Muscle layer of colon (tissue), 2 donors: Measurements from ENCODE around the gene ZMIZ2.
A peak's percentile ranks its signal among the peaks of the same experiment; 100 is the strongest.

Experiments used
- H3K27ac ChIP-seq: one replicate; pipeline ENCODE4 v1.7.0; 2013; ENCODE audit warnings: low read depth, mild to moderate bottlenecking, low read length, moderate library complexity
- H3K27me3 ChIP-seq, 2 donors: one replicate each; pipeline ENCODE4 v1.7.0; 2013; ENCODE audit warnings: low read length in 2 of 2, mild to moderate bottlenecking in 2 of 2; ENCODE audit not compliant: insufficient read depth in 2 of 2, control insufficient read depth in 1 of 2
- H3K36me3 ChIP-seq: one replicate; pipeline ENCODE4 v1.7.0; 2013; ENCODE audit warnings: mild to moderate bottlenecking, low read length; ENCODE audit not compliant: insufficient read depth
- H3K4me1 ChIP-seq: one replicate; pipeline ENCODE4 v1.7.0; 2013; ENCODE audit warnings: mild to moderate bottlenecking, low read length; ENCODE audit not compliant: insufficient read depth
- H3K4me3 ChIP-seq, 2 donors: one replicate each; pipeline ENCODE4 v1.7.0; 2013; ENCODE audit warnings: low read length in 2 of 2, low read depth in 1 of 2, mild to moderate bottlenecking in 1 of 2, moderate library complexity in 1 of 2
- H3K9ac ChIP-seq: one replicate; pipeline ENCODE4 v1.7.0; 2013; ENCODE audit warnings: low read length
- H3K9me3 ChIP-seq: one replicate; pipeline ENCODE4 v1.7.0; 2013; ENCODE audit warnings: mild to moderate bottlenecking, low read length
- donor health status: abdominal sarcoma.
- donor health status: Adenocarcinoma of cecum.

The ZMIZ2 gene

GRCh38 chr7:44749992-44750391 lies 1.3 kb downstream of the ZMIZ2 start:
- no peak overlapping the region for H3K9ac ChIP-seq
- peaks cover 29% of the 10 kb centered on the region for H3K4me1 ChIP-seq
- no peaks in the 10 kb centered on the region for H3K27me3 ChIP-seq
- H3K9me3 ChIP-seq = no peaks in the 10 kb centered on the region
- peak overlapping the region in 1 of 2 donors; percentile 64 for H3K4me3 ChIP-seq
- H3K36me3 ChIP-seq = peaks cover 7% of the 10 kb centered on the region
- H3K27ac ChIP-seq = peak overlapping the region; percentile 52

- H3K27ac ChIP-seq = no peak overlapping the region
- no peaks in the 10 kb centered on the region for H3K27me3 ChIP-seq
- H3K9me3 ChIP-seq = no peaks in the 10 kb centered on the region
- H3K9ac ChIP-seq = no peak overlapping the region
- H3K4me1 ChIP-seq = peaks cover 33% of the 10 kb centered on the region
- H3K36me3 ChIP-seq = peaks cover 7% of the 10 kb centered on the region
- H3K4me3 ChIP-seq = peak overlapping the region in 1 of 2 donors; percentile 64
Observed at GRCh38 chr7:44750424-44750823, 1.8 kb downstream of the ZMIZ2 start.

- Histone ChIP-seq H3K9ac (no peak overlapping the region), H3K4me3 (no peak overlapping the region), H3K27me3 (no peaks in the 10 kb centered on the region), H3K27ac (no peak overlapping the region), H3K36me3 (peaks cover 7% of the 10 kb centered on the region), H3K4me1 (peaks cover 40% of the 10 kb centered on the region), H3K9me3 (no peaks in the 10 kb centered on the region)
Observed at GRCh38 chr7:44750921-44751571, 2.4 kb downstream of the ZMIZ2 start.

- Histone ChIP-seq H3K9me3 (no peaks in the 10 kb centered on the region), H3K27me3 (no peaks in the 10 kb centered on the region), H3K36me3 (peaks cover 8% of the 10 kb centered on the region), H3K4me3 (no peak overlapping the region), H3K27ac (no peak overlapping the region), H3K4me1 (peaks cover 54% of the 10 kb centered on the region), H3K9ac (no peak overlapping the region)
Observed at GRCh38 chr7:44752822-44753221, 4.2 kb downstream of the ZMIZ2 start.

- H3K4me3 ChIP-seq = peak overlapping the region in 1 of 2 donors; percentile 23
- H3K9ac ChIP-seq = no peak overlapping the region
- H3K27ac ChIP-seq = peak overlapping the region; percentile 21
- no peaks in the 10 kb centered on the region for H3K27me3 ChIP-seq
- peaks cover 47% of the 10 kb centered on the region for H3K4me1 ChIP-seq
- H3K36me3 ChIP-seq = peaks cover 22% of the 10 kb centered on the region
- no peaks in the 10 kb centered on the region for H3K9me3 ChIP-seq
Observed at GRCh38 chr7:44754802-44755697, 6.4 kb downstream of the ZMIZ2 start.

GRCh38 chr7:44755698-44756627 lies 7.3 kb downstream of the ZMIZ2 start:
- peak overlapping the region in 1 of 2 donors; percentile 19 for H3K4me3 ChIP-seq
- no peaks in the 10 kb centered on the region for H3K27me3 ChIP-seq
- H3K9ac ChIP-seq = no peak overlapping the region
- H3K4me1 ChIP-seq = peaks cover 38% of the 10 kb centered on the region
- no peaks in the 10 kb centered on the region for H3K9me3 ChIP-seq
- H3K27ac ChIP-seq = peak overlapping the region; percentile 66
- peaks cover 22% of the 10 kb centered on the region for H3K36me3 ChIP-seq

- Histone ChIP-seq H3K4me3 (peak overlapping the region in 1 of 2 donors; percentile 3), H3K36me3 (peaks cover 27% of the 10 kb centered on the region), H3K9me3 (no peaks in the 10 kb centered on the region), H3K27ac (no peak overlapping the region), H3K4me1 (peaks cover 38% of the 10 kb centered on the region), H3K27me3 (no peaks in the 10 kb centered on the region), H3K9ac (no peak overlapping the region)
Observed at GRCh38 chr7:44756904-44757303, 8.3 kb downstream of the ZMIZ2 start.

- H3K36me3 ChIP-seq = peaks cover 30% of the 10 kb centered on the region
- H3K27me3 ChIP-seq = no peaks in the 10 kb centered on the region
- peaks cover 41% of the 10 kb centered on the region for H3K4me1 ChIP-seq
- H3K9ac ChIP-seq = no peak overlapping the region
- H3K27ac ChIP-seq = no peak overlapping the region
- H3K9me3 ChIP-seq = no peaks in the 10 kb centered on the region
- peak overlapping the region in 1 of 2 donors; percentile 3 for H3K4me3 ChIP-seq
Observed at GRCh38 chr7:44757311-44757710, 8.7 kb downstream of the ZMIZ2 start.

- H3K36me3 ChIP-seq = peaks cover 32% of the 10 kb centered on the region
- H3K4me3 ChIP-seq = no peak overlapping the region
- no peaks in the 10 kb centered on the region for H3K27me3 ChIP-seq
- H3K9ac ChIP-seq = no peak overlapping the region
- H3K27ac ChIP-seq = no peak overlapping the region
- H3K9me3 ChIP-seq = no peaks in the 10 kb centered on the region
- peaks cover 44% of the 10 kb centered on the region for H3K4me1 ChIP-seq
Observed at GRCh38 chr7:44757739-44758138, 9.1 kb downstream of the ZMIZ2 start.

- Histone ChIP-seq H3K9me3 (no peaks in the 10 kb centered on the region), H3K27me3 (no peaks in the 10 kb centered on the region), H3K4me1 (peaks cover 39% of the 10 kb centered on the region), H3K4me3 (no peak overlapping the region), H3K36me3 (peaks cover 47% of the 10 kb centered on the region), H3K9ac (no peak overlapping the region), H3K27ac (no peak overlapping the region)
Observed at GRCh38 chr7:44759246-44759645, 10.6 kb downstream of the ZMIZ2 start.

GRCh38 chr7:44760034-44760580 lies 11.5 kb downstream of the ZMIZ2 start:
- H3K27me3 ChIP-seq = no peaks in the 10 kb centered on the region
- H3K36me3 ChIP-seq = peaks cover 56% of the 10 kb centered on the region
- no peak overlapping the region for H3K27ac ChIP-seq
- no peak overlapping the region for H3K9ac ChIP-seq
- H3K9me3 ChIP-seq = no peaks in the 10 kb centered on the region
- H3K4me1 ChIP-seq = peaks cover 34% of the 10 kb centered on the region
- H3K4me3 ChIP-seq = no peak overlapping the region
